K562 (cell line): ENCODE data around the gene TM7SF3. TPM values are rescaled to one million over a fixed set of nuclear protein-coding genes. Genes with fewer than 3 reads are reported as not detected.

ENCODE experiments used
- ARNT ChIP-seq, 2 experiments: fragments of 450-650 bp; IDR thresholded peaks; 2 replicates each; pipeline ENCODE4 v1.6.1; 2016; ENCODE audit warnings: mild to moderate bottlenecking in 1 of 2
- CHCHD3 ChIP-seq: fragments of 250-450 bp; sonication (Bioruptor Pico); IDR thresholded peaks from 2 replicates; pipeline ENCODE4 v2.1.2; 2022; ENCODE audit warnings: mild to moderate bottlenecking
- CREB1 ChIP-seq, 2 experiments: sonication (generic) in 1 of 2; formaldehyde crosslinking in 1 of 2; IDR thresholded peaks; 2 replicates each; pipeline versions ENCODE4 v1.6.1 to v1.8.0; 2012 to 2022; ENCODE audit warnings: inconsistent platforms in 1 of 2, mild to moderate bottlenecking in 1 of 2, missing genetic modification reagents in 1 of 2, moderate library complexity in 1 of 2
- HDAC1 ChIP-seq, 2 experiments: fragments of 450-650 bp; IDR thresholded peaks; 2 replicates each; pipeline ENCODE4 v1.6.1; 2016 to 2017; ENCODE audit warnings: inconsistent platforms in 1 of 2, mild to moderate bottlenecking in 1 of 2, moderate library complexity in 1 of 2
- HEY1 ChIP-seq: fragments of 250-450 bp; sonication (Bioruptor Pico); IDR thresholded peaks from 2 replicates; pipeline ENCODE4 v1.5.0; 2020; ENCODE audit warnings: mild to moderate bottlenecking, moderate library complexity, borderline replicate concordance
- L3MBTL2 ChIP-seq: fragments of 450-650 bp; IDR thresholded peaks from 2 replicates; pipeline ENCODE4 v1.6.1; 2016; ENCODE audit warnings: mild to moderate bottlenecking, moderate library complexity
- MCM2 ChIP-seq: fragments of 450-650 bp; IDR thresholded peaks from 2 replicates; pipeline ENCODE4 v1.6.1; 2017; ENCODE audit warnings: low read depth, mild to moderate bottlenecking
- NR2F6 ChIP-seq: fragments of 450-650 bp; formaldehyde crosslinking; IDR thresholded peaks from 2 replicates; pipeline ENCODE4 v1.4.0; 2020; ENCODE audit warnings: mild to moderate bottlenecking
- NR3C1 ChIP-seq: sonication (generic); formaldehyde crosslinking; IDR thresholded peaks from 2 replicates; pipeline ENCODE4 v1.8.1; 2022; ENCODE audit warnings: missing genetic modification reagents
- SP1 ChIP-seq: sonication (generic); formaldehyde crosslinking; IDR thresholded peaks from 2 replicates; pipeline ENCODE4 v1.8.1; 2022; ENCODE audit warnings: mild to moderate bottlenecking, missing genetic modification reagents
- THRB ChIP-seq: fragments of 450-650 bp; formaldehyde crosslinking; conservative IDR thresholded peaks from 2 replicates; pipeline ENCODE4 v1.4.0; 2022; ENCODE audit warnings: mild to moderate bottlenecking, missing genetic modification characterization
- XRCC5 ChIP-seq: fragments of 200-400 bp; formaldehyde crosslinking; IDR thresholded peaks from 2 replicates; pipeline ENCODE4 v1.6.1; 2017; ENCODE audit warnings: low read depth, mild to moderate bottlenecking, low read length
- ZBTB26 ChIP-seq: fragments of 450-650 bp; formaldehyde crosslinking; IDR thresholded peaks from 2 replicates; pipeline ENCODE4 v1.4.0; 2022; ENCODE audit warnings: missing genetic modification characterization
- ZBTB9 ChIP-seq: fragments of 450-650 bp; formaldehyde crosslinking; IDR thresholded peaks from 2 replicates; pipeline ENCODE4 v1.4.0; 2020; ENCODE audit warnings: mild to moderate bottlenecking, moderate library complexity
- ZFPM2 ChIP-seq: fragments of 250-450 bp; sonication (Bioruptor Pico); IDR thresholded peaks from 2 replicates; pipeline ENCODE4 v1.5.1; 2022; ENCODE audit warnings: mild to moderate bottlenecking
- ZNF354B ChIP-seq: fragments of 250-450 bp; sonication (Bioruptor Pico); IDR thresholded peaks from 2 replicates; pipeline ENCODE4 v1.4.0; 2020
- polyA plus RNA-seq, 8 experiments: library from polyadenylated mRNA; depleted of rRNA in 4 of 8; stranded (reverse) in 5 of 8; unstranded in 3 of 8; fragments of >200 nt; fragmentation: Nextera tagmentation in 2 of 8; fragmentation: Illumina TruSeq in 1 of 8; extraction: Ambion mirVana in 2 of 8; extraction: Trizol in 1 of 8; gene quantifications; 2 replicates each; pipeline versions ENCODE4 v1.2.1 to v1.2.3, GENCODE V29; 2011 to 2014; ENCODE audit warnings: inconsistent platforms in 1 of 8, missing spikeins in 1 of 8
- total RNA-seq, 7 experiments: library from RNA; depleted of rRNA in 6 of 7; stranded (reverse); fragments of >200 nt in 6 of 7; fragmentation: Illumina TruSeq in 2 of 7; extraction: Trizol in 2 of 7; gene quantifications; 2 replicates each; pipeline versions ENCODE4 v1.2.1 to v1.2.3, GENCODE V29; 2011 to 2021; ENCODE audit warnings: low replicate concordance in 1 of 7
- TF ChIP-seq, protein P1 (sequence below), 2 experiments: fragments of 450-650 bp; IDR thresholded peaks; 2 replicates each; pipeline ENCODE4 v1.6.1; 2018; ENCODE audit warnings: mild to moderate bottlenecking in 2 of 2, low read depth in 1 of 2; ENCODE audit not compliant: partially characterized antibody in 2 of 2
- TF ChIP-seq, protein P2 (sequence below): fragments of 250-450 bp; sonication (Bioruptor Pico); IDR thresholded peaks from 2 replicates; pipeline ENCODE4 v1.9.0; 2021; ENCODE audit warnings: mild to moderate bottlenecking, inconsistent platforms

Gene TM7SF3
- total and polyA plus RNA-seq, 9 of the 15 experiments (the other 6 are each of a cell fraction or from before 2014, with no cell fraction given) = 9.3 to 90.4 (median 24.8) TPM

DNA sequence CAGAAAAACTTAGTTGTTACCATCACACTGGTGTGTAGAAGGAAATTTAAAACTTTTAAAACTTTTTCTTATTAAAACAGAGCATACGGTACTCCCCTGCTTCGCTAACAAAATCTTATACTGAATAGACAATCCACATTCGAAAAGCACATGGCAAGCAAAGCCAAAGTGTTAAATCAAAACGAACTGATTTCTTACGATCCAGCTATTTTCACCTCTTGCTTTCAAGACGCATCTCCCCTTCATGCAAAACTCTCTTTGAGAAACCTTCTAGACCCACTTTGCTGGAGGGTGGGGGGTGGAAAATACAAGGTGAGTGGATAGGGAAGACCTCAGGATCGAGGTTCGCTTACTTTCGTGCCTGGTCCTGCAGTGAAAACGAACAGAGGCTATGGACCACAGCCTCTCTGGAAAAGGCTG lies 76.7 kb downstream of the TM7SF3 start (continued):
- TF ChIP-seq, protein P1, sequence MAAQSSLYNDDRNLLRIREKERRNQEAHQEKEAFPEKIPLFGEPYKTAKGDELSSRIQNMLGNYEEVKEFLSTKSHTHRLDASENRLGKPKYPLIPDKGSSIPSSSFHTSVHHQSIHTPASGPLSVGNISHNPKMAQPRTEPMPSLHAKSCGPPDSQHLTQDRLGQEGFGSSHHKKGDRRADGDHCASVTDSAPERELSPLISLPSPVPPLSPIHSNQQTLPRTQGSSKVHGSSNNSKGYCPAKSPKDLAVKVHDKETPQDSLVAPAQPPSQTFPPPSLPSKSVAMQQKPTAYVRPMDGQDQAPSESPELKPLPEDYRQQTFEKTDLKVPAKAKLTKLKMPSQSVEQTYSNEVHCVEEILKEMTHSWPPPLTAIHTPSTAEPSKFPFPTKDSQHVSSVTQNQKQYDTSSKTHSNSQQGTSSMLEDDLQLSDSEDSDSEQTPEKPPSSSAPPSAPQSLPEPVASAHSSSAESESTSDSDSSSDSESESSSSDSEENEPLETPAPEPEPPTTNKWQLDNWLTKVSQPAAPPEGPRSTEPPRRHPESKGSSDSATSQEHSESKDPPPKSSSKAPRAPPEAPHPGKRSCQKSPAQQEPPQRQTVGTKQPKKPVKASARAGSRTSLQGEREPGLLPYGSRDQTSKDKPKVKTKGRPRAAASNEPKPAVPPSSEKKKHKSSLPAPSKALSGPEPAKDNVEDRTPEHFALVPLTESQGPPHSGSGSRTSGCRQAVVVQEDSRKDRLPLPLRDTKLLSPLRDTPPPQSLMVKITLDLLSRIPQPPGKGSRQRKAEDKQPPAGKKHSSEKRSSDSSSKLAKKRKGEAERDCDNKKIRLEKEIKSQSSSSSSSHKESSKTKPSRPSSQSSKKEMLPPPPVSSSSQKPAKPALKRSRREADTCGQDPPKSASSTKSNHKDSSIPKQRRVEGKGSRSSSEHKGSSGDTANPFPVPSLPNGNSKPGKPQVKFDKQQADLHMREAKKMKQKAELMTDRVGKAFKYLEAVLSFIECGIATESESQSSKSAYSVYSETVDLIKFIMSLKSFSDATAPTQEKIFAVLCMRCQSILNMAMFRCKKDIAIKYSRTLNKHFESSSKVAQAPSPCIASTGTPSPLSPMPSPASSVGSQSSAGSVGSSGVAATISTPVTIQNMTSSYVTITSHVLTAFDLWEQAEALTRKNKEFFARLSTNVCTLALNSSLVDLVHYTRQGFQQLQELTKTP (IDR thresholded peaks at IDR 0.05; ENCODE audit: low read depth in 1 of 2, partially characterized antibody in 2 of 2) = peak in 1 of 2 experiments; percentile 26
- TF ChIP-seq THRB (CRISPR knock-in tag) (0 out of 2 replicates have a peak, but pooled peaks have one; percentile 9), HEY1 (CRISPR knock-in tag) (no peak), L3MBTL2 (peak; percentile 30; the same call in 1 of the 2 replicates), ZNF354B (CRISPR knock-in tag) (no peak), HDAC1 (IDR thresholded peaks at IDR 0.05) (peak in 1 of 2 experiments; percentile 67; a peak in 2 of 4 replicates), MCM2 (no peak), CHCHD3 (CRISPR knock-in tag) (0 out of 2 replicates have a peak, but pooled peaks have one; percentile 50), ZBTB9 (CRISPR knock-in tag) (0 out of 2 replicates have a peak, but pooled peaks have one; percentile 7), ZBTB26 (CRISPR knock-in tag) (0 out of 2 replicates have a peak, but pooled peaks have one; percentile 13), XRCC5 (0 out of 2 replicates have a peak, but pooled peaks have one; percentile 20), NR3C1 (CRISPR knock-in tag) (no peak), SP1 (CRISPR knock-in tag) (no peak), ZFPM2 (0 out of 2 replicates have a peak, but pooled peaks have one; percentile 20), CREB1 (IDR thresholded peaks at IDR 0.05) (no peak), CREB1 (CRISPR knock-in tag; IDR thresholded peaks at IDR 0.05) (no peak), NR2F6 (CRISPR knock-in tag) (no peak), ARNT (IDR thresholded peaks at IDR 0.05) (0 out of 4 replicates have a peak, but pooled peaks of 1 of the 2 experiments have one; percentile 18)
- TF ChIP-seq, protein P2, sequence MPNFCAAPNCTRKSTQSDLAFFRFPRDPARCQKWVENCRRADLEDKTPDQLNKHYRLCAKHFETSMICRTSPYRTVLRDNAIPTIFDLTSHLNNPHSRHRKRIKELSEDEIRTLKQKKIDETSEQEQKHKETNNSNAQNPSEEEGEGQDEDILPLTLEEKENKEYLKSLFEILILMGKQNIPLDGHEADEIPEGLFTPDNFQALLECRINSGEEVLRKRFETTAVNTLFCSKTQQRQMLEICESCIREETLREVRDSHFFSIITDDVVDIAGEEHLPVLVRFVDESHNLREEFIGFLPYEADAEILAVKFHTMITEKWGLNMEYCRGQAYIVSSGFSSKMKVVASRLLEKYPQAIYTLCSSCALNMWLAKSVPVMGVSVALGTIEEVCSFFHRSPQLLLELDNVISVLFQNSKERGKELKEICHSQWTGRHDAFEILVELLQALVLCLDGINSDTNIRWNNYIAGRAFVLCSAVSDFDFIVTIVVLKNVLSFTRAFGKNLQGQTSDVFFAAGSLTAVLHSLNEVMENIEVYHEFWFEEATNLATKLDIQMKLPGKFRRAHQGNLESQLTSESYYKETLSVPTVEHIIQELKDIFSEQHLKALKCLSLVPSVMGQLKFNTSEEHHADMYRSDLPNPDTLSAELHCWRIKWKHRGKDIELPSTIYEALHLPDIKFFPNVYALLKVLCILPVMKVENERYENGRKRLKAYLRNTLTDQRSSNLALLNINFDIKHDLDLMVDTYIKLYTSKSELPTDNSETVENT (CRISPR knock-in tag) = 0 out of 2 replicates have a peak, but pooled peaks have one; percentile 54
